OCI-LY1 (cell line): Measurements from ENCODE around the gene CAB39.

Experiments
- H2AFZ ChIP-seq: fragments of 200-600 bp; sonication (generic), shearing (Covaris generic); 2 replicates; pipeline ENCODE4 v1.6.0; 2014; ENCODE audit warnings: antibody characterized with exemption, mild to moderate bottlenecking, low read length
- H3F3A ChIP-seq: fragments of 200-600 bp; sonication (generic), shearing (Covaris generic); 2 replicates; pipeline ENCODE4 v1.6.0; 2014; ENCODE audit warnings: mild to moderate bottlenecking, antibody characterized with exemption, low read length, moderate library complexity; ENCODE audit not compliant: insufficient read depth
- H3K27ac ChIP-seq: fragments of 200-600 bp; sonication (generic); 2 replicates; pipeline ENCODE4 v1.5.1; 2014; ENCODE audit warnings: low read length, mixed run types, mild to moderate bottlenecking, low read depth; ENCODE audit not compliant: poor library complexity, severe bottlenecking
- H3K27me3 ChIP-seq: fragments of 200-600 bp; sonication (generic); 2 replicates; pipeline ENCODE4 v1.6.0; 2014; ENCODE audit warnings: antibody characterized with exemption, mild to moderate bottlenecking, low read length, moderate library complexity; ENCODE audit not compliant: insufficient read depth
- H3K36me3 ChIP-seq: fragments of 200-600 bp; sonication (generic); 2 replicates; pipeline ENCODE4 v1.6.1; 2014; ENCODE audit warnings: mild to moderate bottlenecking, antibody characterized with exemption, low read length, moderate library complexity, mixed read lengths; ENCODE audit not compliant: insufficient read depth
- H3K4me1 ChIP-seq: fragments of 200-600 bp; sonication (generic); 2 replicates; pipeline ENCODE4 v1.5.1; 2014; ENCODE audit warnings: mild to moderate bottlenecking, low read length, moderate library complexity; ENCODE audit not compliant: insufficient read depth, severe bottlenecking
- H3K4me2 ChIP-seq: fragments of 200-600 bp; sonication (generic), shearing (Covaris generic); 2 replicates; pipeline ENCODE4 v1.6.1; 2014; ENCODE audit warnings: low read length
- H3K4me3 ChIP-seq: fragments of 200-600 bp; sonication (generic); 2 replicates; pipeline ENCODE4 v1.5.1; 2014; ENCODE audit warnings: low read length, low read depth, mild to moderate bottlenecking, mixed read lengths; ENCODE audit not compliant: poor library complexity, severe bottlenecking
- H3K79me2 ChIP-seq: fragments of 200-600 bp; shearing (Covaris generic); 2 replicates; pipeline ENCODE4 v1.6.1; 2016; ENCODE audit warnings: mixed run types, low read length, mixed read lengths; ENCODE audit not compliant: insufficient read depth
- H3K9ac ChIP-seq: fragments of 200-600 bp; sonication (generic), shearing (Covaris generic); 2 replicates; pipeline ENCODE4 v1.6.1; 2014; ENCODE audit warnings: mild to moderate bottlenecking, low read length, mixed read lengths
- H3K9me2 ChIP-seq: fragments of 200-600 bp; sonication (generic), shearing (Covaris generic); 2 replicates; pipeline ENCODE4 v1.6.1; 2014; ENCODE audit warnings: low read depth, mild to moderate bottlenecking, low read length, mixed read lengths
- H3K9me3 ChIP-seq: fragments of 200-600 bp; shearing (Covaris generic); 2 replicates; pipeline ENCODE4 v1.6.1; 2014; ENCODE audit warnings: low read length, mixed read lengths
- H4K20me1 ChIP-seq: fragments of 200-600 bp; sonication (generic), shearing (Covaris generic); 2 replicates; pipeline ENCODE4 v1.6.0; 2016; ENCODE audit warnings: mild to moderate bottlenecking, low read length; ENCODE audit not compliant: insufficient read depth
- EZH2 ChIP-seq: fragments of 200-600 bp; sonication (generic), shearing (Covaris generic); IDR thresholded peaks from 2 replicates; pipeline ENCODE4 v1.8.0; 2017; ENCODE audit warnings: borderline replicate concordance, mixed run types, mild to moderate bottlenecking, antibody characterized with exemption, low read length, moderate library complexity, mixed read lengths
- TF ChIP-seq, protein P1 (sequence below): fragments of 200-600 bp; sonication (generic), shearing (Covaris generic); IDR thresholded peaks from 2 replicates; pipeline ENCODE4 v1.5.1; 2017; ENCODE audit warnings: mild to moderate bottlenecking, antibody characterized with exemption, low read length, moderate library complexity, mixed read lengths

CAB39 gene

DNA sequence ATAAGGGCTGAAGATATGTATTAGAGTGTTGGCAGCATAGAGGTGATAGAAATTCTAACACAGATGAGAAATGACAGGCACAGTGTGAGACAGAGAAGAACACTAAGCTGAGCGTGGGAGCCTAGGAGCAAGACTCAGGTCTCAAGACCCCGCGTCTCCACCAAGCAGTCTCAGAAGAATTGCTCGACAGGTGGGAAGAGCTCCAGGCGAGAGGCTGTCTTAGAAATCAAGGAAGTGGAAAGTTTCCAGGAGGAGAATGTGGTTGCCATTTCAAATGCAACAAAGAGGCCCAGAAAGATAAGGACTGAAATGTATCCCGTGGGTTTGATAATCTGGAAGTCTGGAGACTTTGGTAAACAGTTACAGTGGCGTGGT, 31.5 kb upstream of the CAB39 start:
- Histone ChIP-seq H3F3A (no peaks in the 10 kb centered on the region), H3K4me2 (no peak overlapping the region), H3K9ac (no peak overlapping the region)

DNA sequence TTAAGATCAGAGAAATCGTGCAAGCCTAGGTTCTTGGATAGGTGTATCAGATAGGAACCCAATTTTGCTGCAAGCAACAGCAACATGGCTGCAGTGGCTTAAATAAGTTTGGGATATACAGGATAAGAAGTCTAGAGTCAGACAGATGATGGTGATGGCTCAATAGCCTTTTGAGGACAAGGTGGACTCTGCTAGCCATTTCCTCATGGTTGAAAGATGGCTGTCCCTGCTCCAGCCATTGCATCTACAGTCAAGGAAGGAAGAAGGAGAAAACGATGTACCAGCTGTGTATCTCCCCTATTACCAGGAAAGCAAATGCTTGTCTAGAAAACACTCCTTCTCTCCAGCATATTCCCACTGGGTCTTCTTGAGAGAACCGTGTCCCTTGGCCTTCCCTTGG, 30.1 kb upstream of the CAB39 start:
- no peaks in the 10 kb centered on the region for H3F3A ChIP-seq
- no peak overlapping the region for H3K4me2 ChIP-seq
- no peak overlapping the region for H3K4me3 ChIP-seq
- no peak overlapping the region for H2AFZ ChIP-seq
- no peak overlapping the region for H3K9ac ChIP-seq
- H3K27me3 ChIP-seq = no peaks in the 10 kb centered on the region
- H4K20me1 ChIP-seq = no peaks in the 10 kb centered on the region
- H3K27ac ChIP-seq = no peak overlapping the region
- H3K79me2 ChIP-seq = no peaks in the 10 kb centered on the region
- H3K36me3 ChIP-seq = no peaks in the 10 kb centered on the region
- no peak for TF ChIP-seq EZH2
- H3K4me1 ChIP-seq = no peaks in the 10 kb centered on the region
- no peaks in the 10 kb centered on the region for H3K9me3 ChIP-seq
- no peaks in the 10 kb centered on the region for H3K9me2 ChIP-seq

More for the DNA sequence above, 31.5 kb upstream of the CAB39 start:
- H4K20me1 ChIP-seq = no peaks in the 10 kb centered on the region
- no peaks in the 10 kb centered on the region for H3K36me3 ChIP-seq
- H3K27me3 ChIP-seq = no peaks in the 10 kb centered on the region
- TF ChIP-seq, protein P1, sequence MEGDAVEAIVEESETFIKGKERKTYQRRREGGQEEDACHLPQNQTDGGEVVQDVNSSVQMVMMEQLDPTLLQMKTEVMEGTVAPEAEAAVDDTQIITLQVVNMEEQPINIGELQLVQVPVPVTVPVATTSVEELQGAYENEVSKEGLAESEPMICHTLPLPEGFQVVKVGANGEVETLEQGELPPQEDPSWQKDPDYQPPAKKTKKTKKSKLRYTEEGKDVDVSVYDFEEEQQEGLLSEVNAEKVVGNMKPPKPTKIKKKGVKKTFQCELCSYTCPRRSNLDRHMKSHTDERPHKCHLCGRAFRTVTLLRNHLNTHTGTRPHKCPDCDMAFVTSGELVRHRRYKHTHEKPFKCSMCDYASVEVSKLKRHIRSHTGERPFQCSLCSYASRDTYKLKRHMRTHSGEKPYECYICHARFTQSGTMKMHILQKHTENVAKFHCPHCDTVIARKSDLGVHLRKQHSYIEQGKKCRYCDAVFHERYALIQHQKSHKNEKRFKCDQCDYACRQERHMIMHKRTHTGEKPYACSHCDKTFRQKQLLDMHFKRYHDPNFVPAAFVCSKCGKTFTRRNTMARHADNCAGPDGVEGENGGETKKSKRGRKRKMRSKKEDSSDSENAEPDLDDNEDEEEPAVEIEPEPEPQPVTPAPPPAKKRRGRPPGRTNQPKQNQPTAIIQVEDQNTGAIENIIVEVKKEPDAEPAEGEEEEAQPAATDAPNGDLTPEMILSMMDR = no peak
- no peak for TF ChIP-seq EZH2
- no peak overlapping the region for H3K4me3 ChIP-seq
- H3K4me1 ChIP-seq = no peaks in the 10 kb centered on the region
- H2AFZ ChIP-seq = no peak overlapping the region
- no peaks in the 10 kb centered on the region for H3K9me3 ChIP-seq
- H3K9me2 ChIP-seq = no peaks in the 10 kb centered on the region
- H3K27ac ChIP-seq = no peak overlapping the region
- no peaks in the 10 kb centered on the region for H3K79me2 ChIP-seq

DNA sequence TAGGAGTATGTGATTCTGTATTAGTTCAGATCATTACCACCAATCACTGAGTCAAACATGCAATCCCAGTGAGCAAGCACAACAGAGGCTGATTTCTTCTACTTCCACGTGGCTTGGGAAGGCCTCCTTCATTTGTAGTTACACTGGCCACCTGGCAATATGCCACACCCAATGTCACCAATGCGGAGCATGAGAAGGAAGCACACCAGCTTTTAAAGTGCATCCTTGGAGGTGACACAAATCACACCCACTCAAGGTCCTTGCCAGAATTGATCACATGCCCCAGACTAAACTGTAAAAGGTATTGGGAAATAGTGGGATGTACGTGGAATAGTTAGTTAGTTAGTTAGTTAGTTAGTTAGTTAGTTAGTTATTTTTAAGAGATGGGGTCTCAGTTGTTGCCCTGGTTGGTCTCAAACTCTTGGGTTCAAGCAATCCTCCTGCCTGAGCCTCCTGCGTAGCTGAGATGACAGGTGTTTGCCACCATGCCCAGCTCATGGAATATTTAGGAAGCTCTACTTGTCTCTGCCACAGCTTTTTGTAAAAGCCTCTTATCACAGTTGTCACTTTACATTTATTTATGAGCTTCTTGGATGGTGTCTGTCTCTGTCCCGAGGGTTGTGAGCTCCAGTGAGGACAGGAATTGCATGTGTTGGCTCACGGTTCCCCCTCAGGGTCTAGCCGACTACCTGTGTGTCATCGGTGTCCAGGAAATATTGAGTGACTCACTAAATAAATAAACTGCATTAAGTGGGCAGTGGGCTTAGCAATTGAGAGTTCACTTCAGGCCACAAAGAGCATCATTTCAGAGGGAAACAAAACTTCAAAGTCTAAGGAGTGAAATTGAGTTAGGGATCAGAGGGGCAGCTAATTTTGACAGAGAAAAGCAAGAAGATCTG, 28.1 kb upstream of the CAB39 start:
- no peak overlapping the region for H3K27ac ChIP-seq
- H3K9me2 ChIP-seq = no peaks in the 10 kb centered on the region
- no peaks in the 10 kb centered on the region for H3K79me2 ChIP-seq
- no peaks in the 10 kb centered on the region for H4K20me1 ChIP-seq
- no peaks in the 10 kb centered on the region for H3K4me1 ChIP-seq
- no peaks in the 10 kb centered on the region for H3K9me3 ChIP-seq
- no peak overlapping the region for H2AFZ ChIP-seq
- no peaks in the 10 kb centered on the region for H3K36me3 ChIP-seq
- no peak overlapping the region for H3K9ac ChIP-seq
- no peak overlapping the region for H3K4me3 ChIP-seq
- no peaks in the 10 kb centered on the region for H3K27me3 ChIP-seq
- no peak for TF ChIP-seq EZH2
- TF ChIP-seq, protein P1 = no peak
- no peaks in the 10 kb centered on the region for H3F3A ChIP-seq
- no peak overlapping the region for H3K4me2 ChIP-seq

DNA sequence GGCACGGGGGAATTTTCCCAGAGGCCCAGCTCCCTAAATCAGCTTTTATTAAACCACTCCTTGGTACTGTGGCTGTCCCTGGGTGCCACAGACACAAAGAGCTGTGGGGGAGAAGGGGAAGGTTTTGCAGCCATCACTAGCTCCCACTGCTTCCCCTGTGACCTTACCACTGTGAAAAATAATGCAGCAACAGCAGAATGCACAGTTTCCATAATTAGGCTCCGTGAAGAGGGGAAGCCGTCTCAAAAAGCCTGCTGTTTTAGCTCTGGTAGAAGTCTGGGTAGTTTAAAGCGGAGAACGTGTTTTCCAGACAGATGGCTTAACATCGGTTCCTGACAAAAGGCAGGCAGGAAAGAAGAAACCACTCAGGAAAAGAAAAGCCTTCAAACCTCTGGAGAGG, 27.5 kb upstream of the CAB39 start:
- Histone ChIP-seq H3K4me1 (no peaks in the 10 kb centered on the region), H3K27ac (no peak overlapping the region), H3K79me2 (no peaks in the 10 kb centered on the region), H4K20me1 (no peaks in the 10 kb centered on the region), H3K9me2 (no peaks in the 10 kb centered on the region), H3K27me3 (no peaks in the 10 kb centered on the region), H3K9ac (no peak overlapping the region), H3K36me3 (no peaks in the 10 kb centered on the region), H3K4me2 (no peak overlapping the region), H3F3A (no peaks in the 10 kb centered on the region), H3K4me3 (no peak overlapping the region), H2AFZ (no peak overlapping the region), H3K9me3 (no peaks in the 10 kb centered on the region)
- TF ChIP-seq, protein P1 = no peak
- no peak for TF ChIP-seq EZH2
